Kidney epithelial cell (primary cell): ENCODE data around the gene RAB37. TPM values are rescaled to one million over a fixed set of nuclear protein-coding genes. Genes with fewer than 3 reads are reported as not detected.

Experiments
- DNase-seq: peaks from one replicate; pipeline ENCODE4 v3.0.0-alpha.2; 2010; ENCODE audit warnings: low read depth
- H3K27me3 ChIP-seq: 2 replicates; pipeline ENCODE4 v1.6.0; 2011; ENCODE audit warnings: low read length; ENCODE audit not compliant: control insufficient read depth, insufficient read depth
- H3K36me3 ChIP-seq: 2 replicates; pipeline ENCODE4 v1.5.1; 2011; ENCODE audit warnings: low read length; ENCODE audit not compliant: control insufficient read depth, insufficient read depth
- H3K4me3 ChIP-seq: 2 replicates; pipeline ENCODE4 v1.5.1; 2011; ENCODE audit warnings: low read depth, mild to moderate bottlenecking, control low read depth, low read length
- CTCF ChIP-seq: IDR thresholded peaks from 2 replicates; pipeline ENCODE4 v1.5.1; 2011; ENCODE audit warnings: mild to moderate bottlenecking, moderate library complexity, low read length, control low read depth, inconsistent platforms; ENCODE audit not compliant: insufficient read depth, poor library complexity, severe bottlenecking
- total RNA-seq: library from RNA; depleted of rRNA; stranded (reverse); fragments of >200 nt; gene quantifications from 2 replicates; pipeline ENCODE4 v1.2.3, GENCODE V29; 2015

The RAB37 gene
- total RNA-seq, 1 donor from 2014 or later: not detected

- no peaks in the 10 kb centered on the region for H3K27me3 ChIP-seq
- no peak for TF ChIP-seq CTCF
- DNase-seq: no peak
- H3K4me3 ChIP-seq: no peak overlapping the region
- H3K36me3 ChIP-seq: no peaks in the 10 kb centered on the region
Observed at GRCh38 chr17:74779948-74780400, 42.9 kb downstream of the RAB37 start.

- H3K27me3 ChIP-seq: no peaks in the 10 kb centered on the region
- peak; percentile 42 for TF ChIP-seq CTCF
- no peaks in the 10 kb centered on the region for H3K36me3 ChIP-seq
- DNase-seq: no peak
- H3K4me3 ChIP-seq: no peak overlapping the region
Observed at GRCh38 chr17:74780443-74781238, 43.6 kb downstream of the RAB37 start.

- no peaks in the 10 kb centered on the region for H3K36me3 ChIP-seq
- no peaks in the 10 kb centered on the region for H3K27me3 ChIP-seq
- H3K4me3 ChIP-seq: no peak overlapping the region
- DNase-seq: no peak
- no peak for TF ChIP-seq CTCF
Observed at GRCh38 chr17:74782571-74782970, 45.5 kb downstream of the RAB37 start.

GRCh38 chr17:74784125-74784810 is 47.2 kb downstream of the RAB37 start:
- Histone ChIP-seq H3K27me3 (no peaks in the 10 kb centered on the region), H3K4me3 (no peak overlapping the region), H3K36me3 (no peaks in the 10 kb centered on the region)
- no peak for TF ChIP-seq CTCF
- DNase-seq: no peak

- Histone ChIP-seq H3K4me3 (no peak overlapping the region), H3K36me3 (no peaks in the 10 kb centered on the region), H3K27me3 (no peaks in the 10 kb centered on the region)
- TF ChIP-seq CTCF: peak; percentile 5
- DNase-seq: no peak
Observed at GRCh38 chr17:74785096-74785980, 48.3 kb downstream of the RAB37 start.
